ENCODE measurements around the gene NR2F1.
"Not testable (repeated sequence)": the region's sequence is repeated elsewhere in the genome, so short reads cannot be mapped to it uniquely, and the experiment has no call there.

NR2F1 gene

GRCh38 chr5:93582677-93583438 is at the start of gene NR2F1:
NR2F1 (plus strand) TSS chr5:93583222; CDS start chr5:93585024, 1,802 bp downstream.
- no peak for DNase-seq (ENCODE audit: low read depth in 2 of 2)

GRCh38 chr5:93545872-93546271 is 37.1 kb upstream of the NR2F1 start:
- no peak for DNase-seq (ENCODE audit: low read depth in 2 of 2)

GRCh38 chr5:93549594-93549993 is 33.4 kb upstream of the NR2F1 start:
- not testable (repeated sequence) for DNase-seq (ENCODE audit: low read depth in 2 of 2)

GRCh38 chr5:93557021-93557604 is 25.9 kb upstream of the NR2F1 start:
- DNase-seq (ENCODE audit: low read depth in 2 of 2): no peak

DNA sequence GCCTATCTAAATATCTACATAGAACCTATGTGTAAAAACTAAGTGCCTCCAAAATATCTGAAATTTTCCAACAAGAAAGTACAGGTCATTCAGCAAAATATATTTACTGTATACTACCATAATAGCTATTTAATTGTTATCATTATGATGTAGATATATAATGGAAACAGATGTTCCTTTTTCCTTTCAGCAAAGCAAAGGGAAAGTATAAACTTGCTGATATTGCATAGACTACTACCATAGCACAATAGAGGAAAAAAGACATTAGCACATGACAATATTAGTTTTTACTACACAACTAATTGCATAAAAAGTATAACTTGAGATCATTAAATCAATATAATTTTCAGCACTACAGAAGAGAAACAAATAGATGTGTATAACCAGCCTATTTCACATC is 16.9 kb upstream of the NR2F1 start:
- no peak for DNase-seq (ENCODE audit: low read depth in 2 of 2)

GRCh38 chr5:93567424-93567823 is 15.6 kb upstream of the NR2F1 start:
- no peak for DNase-seq (ENCODE audit: low read depth in 2 of 2)

DNA sequence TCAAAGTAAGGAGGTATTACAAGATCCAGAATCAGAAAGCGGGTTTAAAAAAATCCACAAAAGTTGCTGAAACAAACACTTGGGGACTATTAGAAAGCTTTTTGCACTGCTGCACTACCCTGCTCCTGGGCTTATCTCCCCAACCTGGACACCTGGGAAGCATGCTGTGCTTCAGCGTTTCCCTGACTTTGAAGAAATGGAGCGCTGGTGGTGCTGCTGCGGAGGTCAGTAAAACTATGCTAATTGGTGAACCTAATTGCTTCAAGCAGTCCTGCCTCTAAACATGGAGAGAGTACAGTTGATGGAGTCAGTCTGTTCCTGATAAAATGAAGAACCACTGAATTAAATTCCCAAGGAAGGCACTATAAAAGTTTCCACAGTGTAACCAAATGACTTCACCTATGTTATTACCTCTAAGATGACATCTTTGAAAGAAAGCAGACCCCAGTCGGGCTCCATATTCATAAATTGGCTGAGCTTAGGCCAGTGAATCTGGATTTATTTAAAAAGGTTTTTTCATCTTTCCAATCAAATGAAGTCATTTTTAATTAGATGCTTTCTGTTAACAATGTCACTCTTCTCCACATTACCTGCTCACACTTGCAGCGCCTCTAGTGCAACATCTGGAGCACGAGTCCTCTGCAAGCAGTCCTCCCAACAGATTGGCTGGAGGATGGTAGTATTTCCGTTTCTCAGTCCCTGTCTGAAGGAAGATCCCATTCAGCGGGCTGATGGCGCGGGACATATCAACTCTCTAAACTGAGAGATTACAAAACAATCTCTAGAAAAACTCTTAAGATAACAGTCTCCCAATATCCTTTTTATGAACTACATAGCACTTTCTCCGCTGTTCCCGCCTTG is 13.5 kb upstream of the NR2F1 start:
- no peak for DNase-seq (ENCODE audit: low read depth in 2 of 2)

DNA sequence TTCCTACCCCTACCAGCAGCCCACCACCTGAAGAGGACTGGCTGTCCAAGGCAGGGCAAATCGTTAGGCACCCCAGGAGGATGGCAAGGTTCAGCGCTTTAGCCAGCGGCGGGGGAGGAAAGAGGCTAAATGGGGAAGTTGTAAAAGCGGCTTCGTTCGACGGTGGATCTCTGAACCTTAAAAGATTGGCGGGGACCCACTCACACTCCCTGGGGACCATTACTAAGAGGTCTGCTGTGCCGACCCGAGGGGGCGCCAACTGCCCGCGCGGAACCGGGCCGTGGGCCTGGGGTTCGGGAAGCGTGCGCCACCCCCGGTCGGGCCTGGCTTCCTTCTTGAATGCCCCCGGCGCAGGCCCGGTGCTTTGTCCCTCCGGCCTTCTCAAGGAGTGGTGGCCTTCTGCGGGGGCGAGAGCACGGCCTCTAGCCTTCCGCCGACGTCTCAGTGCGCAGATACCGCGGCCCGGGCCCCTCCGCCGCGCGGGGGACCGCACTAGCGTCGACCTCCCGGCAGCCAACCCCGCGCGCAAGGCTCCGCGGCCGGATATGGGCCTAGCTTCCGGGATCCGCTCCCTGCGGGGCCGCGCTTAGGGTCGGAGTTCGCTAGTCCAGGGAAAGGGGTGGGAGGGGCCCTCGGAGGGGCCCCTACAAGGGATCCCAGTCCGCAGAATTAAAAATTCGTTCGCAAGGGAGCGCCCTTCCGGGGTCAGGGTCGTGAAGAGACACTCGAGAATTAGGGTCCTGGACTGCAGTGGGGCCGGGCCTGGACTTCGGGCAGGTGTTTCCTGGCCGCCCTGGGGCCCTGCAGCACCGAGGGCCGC is 12.5 kb upstream of the NR2F1 start:
- DNase-seq (ENCODE audit: low read depth in 2 of 2): no peak

DNA sequence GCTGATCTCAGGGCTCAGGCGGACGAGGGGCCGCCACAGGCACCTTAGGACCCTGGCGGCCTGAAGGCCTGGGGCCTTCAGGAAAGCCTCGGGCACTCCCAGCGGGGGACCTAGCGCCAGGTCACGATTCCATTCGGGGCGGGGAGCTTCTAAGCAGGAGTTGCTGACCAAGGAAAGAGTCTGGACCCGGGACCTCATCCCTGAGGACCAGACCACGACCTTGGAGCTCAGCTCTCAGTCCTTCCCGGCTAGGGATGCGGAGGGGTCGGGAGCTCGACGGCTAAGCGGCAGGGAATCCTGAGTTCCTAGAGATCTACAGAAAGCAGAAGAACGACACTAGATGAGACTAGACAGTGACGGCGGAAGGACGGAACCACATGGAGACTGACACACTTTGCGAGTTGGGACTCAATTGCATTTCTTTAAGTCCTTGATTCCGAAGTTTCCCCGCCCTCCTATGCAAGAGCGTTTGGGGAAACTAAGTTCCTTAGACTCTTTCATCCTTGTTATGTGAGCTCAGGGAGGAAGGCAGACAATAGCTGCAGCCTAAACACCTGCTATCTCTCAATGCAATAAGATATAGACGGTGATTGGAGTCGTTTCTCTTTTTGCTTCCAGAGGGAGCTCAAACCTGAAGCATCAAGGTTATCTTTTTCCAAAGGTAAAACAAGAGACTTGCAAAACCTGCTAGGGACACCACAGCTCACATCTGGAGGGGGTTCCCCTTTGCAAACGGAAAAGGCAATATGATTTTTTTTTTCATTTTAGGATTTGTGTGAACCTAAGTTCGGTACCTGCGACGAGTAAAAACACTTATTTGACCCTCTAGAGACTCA is 11.7 kb upstream of the NR2F1 start:
- DNase-seq (ENCODE audit: low read depth in 2 of 2): no peak

DNA sequence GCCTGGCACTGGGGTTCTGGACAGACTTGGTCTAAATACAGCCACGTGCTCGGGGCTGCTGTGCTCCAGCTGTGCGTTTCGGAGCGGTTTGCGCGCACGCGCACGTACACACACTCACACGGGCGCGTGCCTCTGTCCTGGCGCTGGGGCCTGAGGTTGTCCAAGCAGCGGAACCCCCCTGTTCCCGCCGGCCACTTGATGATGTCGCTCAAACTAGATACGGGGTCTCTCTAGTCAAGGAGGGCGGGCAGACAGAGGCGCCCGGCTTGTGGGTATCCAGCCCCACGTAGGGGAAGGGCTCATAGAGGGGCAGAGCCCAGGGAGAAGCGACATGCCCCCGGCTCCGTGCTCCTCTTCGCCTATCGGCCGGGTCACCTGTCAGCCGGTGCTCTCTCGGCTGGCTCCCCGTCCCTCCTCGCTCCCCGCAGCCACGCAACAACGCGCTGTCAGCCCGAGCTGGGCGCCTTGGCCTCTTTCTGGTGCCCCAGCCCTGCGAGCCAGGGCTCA is 10.9 kb upstream of the NR2F1 start:
- DNase-seq (ENCODE audit: low read depth in 2 of 2): no peak

DNA sequence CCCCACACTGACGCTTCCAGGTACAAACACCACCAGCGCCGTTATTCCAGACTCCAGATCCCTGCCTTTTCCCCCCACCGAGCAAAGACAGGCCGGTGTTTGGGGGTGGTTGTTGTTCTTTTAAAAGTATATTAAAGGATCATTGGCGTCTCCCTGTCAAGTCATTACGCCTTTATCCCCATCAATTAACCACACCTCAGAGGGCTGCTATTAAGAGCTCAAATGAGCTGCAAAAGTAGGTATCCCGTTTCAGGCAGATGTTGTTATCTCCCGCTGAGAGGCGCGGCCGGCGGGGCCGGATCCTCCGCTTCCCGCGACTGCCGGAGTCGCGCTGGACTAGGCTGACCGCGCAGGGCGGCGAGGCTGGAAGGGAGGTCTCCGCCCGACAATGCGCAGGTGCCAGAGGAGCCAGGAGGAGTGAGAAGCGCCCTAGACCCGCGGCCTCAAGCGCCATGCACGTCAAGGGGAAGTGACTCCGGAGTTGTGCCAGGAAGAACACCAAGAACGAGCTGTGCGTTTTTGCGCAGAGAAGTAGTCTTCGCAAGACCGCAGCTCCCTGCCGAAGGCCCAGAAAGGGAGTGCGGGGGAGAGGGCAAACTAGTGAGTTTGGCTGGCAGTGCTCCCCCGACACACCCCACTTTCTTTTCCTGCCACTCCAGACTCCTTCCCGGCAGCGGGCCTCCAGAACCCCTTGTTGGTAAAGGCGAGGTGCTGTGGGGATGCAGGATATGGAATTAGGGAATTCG is 10.2 kb upstream of the NR2F1 start:
- no peak for DNase-seq (ENCODE audit: low read depth in 2 of 2)

DNA sequence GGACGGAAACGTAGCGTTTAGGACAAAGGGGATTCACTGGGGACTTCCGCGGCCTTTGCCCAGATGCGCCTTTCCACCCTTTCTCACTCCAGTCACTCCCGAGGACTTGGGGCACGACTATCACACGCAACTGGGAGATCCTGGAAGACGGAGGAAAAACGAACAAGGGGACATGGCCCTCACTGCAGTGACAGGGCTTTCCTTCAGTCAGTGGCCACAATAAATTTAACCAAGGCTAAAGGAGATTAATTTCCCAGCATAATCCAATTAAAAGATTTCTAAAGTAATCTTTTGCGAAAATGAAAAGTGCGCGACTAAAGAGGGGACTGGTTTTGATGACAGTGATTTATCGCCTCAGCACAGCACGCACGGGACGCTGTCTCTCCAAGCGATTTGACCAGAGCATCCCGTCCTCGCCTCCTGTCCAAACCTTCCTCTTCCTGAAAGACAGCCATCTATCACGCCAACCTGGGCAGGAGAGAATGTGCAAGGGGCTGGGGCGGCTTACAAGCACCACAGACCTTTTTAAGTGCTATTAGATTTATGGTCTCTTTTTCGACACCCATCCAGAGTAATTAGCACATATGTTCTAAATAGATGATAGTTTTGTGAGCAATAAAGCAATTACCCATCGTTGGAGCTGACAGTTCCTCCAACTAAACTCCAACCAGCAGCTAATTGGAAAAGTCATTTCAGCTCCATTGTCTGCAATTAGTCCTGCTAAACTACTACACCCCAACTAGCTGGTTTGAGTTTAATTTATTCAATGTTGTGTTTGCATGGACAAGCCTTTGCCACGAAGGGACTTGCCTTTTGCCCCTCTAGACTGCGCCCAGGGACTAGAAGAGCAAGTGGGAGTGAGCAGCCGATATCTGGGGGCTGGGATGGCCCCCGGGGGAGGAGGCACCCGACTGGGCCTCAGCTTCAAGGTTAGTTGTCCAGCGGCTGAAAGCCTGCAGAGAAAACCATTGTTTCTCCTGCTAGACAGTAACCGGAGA is 9.4 kb upstream of the NR2F1 start:
- no peak for DNase-seq (ENCODE audit: low read depth in 2 of 2)

DNA sequence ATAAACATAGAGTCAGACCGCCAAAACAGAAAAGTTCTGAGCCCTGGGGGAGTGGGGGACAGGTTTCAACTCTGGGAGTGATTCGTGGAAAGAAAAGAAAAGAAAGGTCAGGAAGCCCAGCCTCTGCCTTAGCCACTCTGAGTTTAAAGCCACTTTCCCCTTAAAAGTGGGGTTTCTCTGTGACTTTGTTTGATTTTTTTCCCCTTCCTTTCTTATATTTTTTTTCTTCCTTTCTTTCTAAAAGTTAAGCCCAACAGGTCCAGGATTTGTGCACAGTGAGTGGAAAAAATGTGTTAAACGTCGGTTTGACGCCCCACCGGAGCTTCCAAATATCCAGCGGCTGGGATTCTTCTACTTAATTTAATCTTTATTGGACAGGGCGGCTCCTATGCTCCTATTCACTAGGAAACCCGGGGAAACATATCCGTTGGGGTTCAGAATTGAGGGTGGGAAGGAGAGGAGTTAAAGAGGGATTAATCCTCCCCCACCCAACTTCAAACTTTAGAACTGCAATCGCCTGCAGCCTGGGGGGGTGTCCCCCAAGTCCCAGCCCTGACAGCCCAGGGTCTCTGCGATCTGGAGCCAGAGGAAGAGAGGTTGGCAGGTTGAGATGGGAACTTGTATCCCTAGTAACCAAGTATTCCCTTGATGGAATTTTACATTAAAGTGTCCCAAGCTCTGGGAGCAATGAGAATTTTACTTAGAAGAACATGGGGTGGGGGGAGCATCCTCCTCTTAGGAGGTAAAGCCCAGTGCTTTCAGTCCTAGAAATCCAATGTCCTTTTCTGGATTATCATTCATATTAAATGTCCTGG is 8.3 kb upstream of the NR2F1 start:
- no peak for DNase-seq (ENCODE audit: low read depth in 2 of 2)

GRCh38 chr5:93575461-93576414 is 7.3 kb upstream of the NR2F1 start:
- DNase-seq (ENCODE audit: low read depth in 2 of 2): no peak

DNA sequence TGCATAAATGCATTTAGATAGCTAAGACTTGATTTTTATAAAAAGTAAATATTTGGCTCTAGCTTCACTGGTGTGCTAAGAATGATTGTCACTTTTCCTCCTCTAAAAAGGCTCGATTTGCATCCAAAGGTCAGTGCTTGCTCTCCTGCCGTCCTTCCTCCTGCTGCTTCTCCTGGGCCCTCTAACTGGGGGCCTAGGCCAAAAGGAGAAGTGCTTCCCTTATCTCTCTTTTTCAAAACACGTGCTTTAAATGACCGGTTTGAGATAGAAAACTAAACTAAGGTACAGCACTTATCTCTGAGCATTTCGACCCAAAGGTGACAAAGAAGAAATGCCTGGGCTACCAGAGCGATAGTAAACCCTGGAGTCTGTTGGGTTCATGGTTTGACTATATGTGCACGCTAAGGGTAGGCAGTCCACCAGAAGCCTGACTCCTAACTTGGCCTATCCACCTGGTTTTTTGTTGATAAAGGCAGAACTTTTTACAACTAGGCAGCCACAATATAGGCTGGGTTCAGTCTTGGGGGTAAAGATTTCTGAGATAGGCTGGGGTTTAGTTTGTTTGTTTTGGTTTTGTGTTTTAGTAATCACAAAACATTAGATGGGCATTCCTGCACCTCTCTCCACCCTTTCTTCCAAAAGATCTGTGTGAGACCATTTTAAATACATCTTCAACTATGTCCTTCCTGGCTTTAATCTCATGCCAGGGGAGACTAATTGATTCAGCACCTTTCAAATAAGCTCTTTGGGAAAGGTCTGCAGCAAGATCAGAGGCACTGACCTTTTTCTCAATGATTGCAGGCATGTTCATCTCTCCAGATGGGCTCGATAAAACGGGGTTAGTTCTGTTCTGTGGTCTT is 5.8 kb upstream of the NR2F1 start:
- no peak for DNase-seq (ENCODE audit: low read depth in 2 of 2)
